Measurements from ENCODE around the gene TBC1D9B. TPM values are rescaled to one million over a fixed set of nuclear protein-coding genes. Genes with fewer than 3 reads are reported as not detected.

TBC1D9B gene
- total and polyA plus RNA-seq, 4 experiments from 2014 or later, result 9.3 to 85.0 (median 61.1) TPM

DNA sequence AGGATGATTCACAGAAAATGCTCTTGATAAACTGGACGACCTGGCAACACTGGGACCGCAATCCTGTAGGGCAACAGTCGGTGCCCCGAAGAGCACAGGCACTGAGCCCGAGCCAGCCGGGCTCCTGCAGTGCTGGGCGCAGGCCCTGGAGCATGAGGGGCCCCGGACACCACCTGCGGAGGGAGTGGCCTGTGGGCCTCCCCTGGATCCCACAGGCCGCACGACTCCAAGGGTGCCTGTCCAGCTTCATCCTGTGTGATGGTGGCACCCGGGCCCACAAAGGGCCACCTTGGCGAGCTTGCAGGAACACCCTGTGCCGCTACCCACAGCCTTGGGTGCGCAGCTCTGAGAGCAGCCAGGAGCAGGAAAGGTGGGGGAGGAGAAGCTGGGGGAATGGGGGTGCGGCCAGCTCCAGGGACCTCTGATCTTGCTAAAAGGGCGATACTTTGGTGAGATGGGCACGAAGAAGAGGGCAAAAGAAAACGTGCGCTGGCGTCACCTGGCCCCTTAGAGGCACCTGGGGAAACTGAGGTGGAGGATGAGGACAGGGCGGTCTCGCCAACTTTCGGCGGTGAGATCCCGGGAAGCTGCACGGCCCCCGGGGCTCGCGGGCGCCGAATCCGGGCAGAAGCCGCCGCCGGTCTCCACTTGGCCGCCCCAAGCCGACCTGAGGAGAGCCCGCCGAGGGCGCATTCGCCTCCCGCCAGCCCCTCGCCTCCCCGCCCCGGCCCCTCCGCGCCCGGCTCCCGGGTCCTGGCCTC, 722 bp downstream of the TBC1D9B start:
- Histone ChIP-seq H3K27ac (ENCODE audit: low read depth, low read length) (peak overlapping the region; percentile 54), H3K36me3 (ENCODE audit: insufficient read depth, low read length) (peaks cover 4% of the 10 kb centered on the region), H3K4me3 (ENCODE audit: low read length in 2 of 2) (peak overlapping the region in 1 of 2 donors; percentile 57), H3K9me3 (ENCODE audit: control insufficient read depth in 1 of 2, low read length in 2 of 2) (no peaks in the 10 kb centered on the region), H3K27me3 (ENCODE audit: insufficient read depth, low read length) (no peaks in the 10 kb centered on the region), H3K4me1 (ENCODE audit: insufficient read depth, low read length) (peaks cover 23% of the 10 kb centered on the region)
- Mint-ChIP-seq H3K36me3 (peaks cover 5 to 25% of the 10 kb centered on the region in 2 donors), H3K9me3 (no peaks in the 10 kb centered on the region), H3K4me1 (peaks cover 7 to 38% (median 16%) of the 10 kb centered on the region in 4 donors), H3K27ac (peak overlapping the region; percentile 64 to 89 (median 84)), H3K4me3 (peak overlapping the region; percentile 81 to 92 (median 88)), H3K27me3 (no peaks in the 10 kb centered on the region)
- intact Hi-C loops (cut with micrococcal nuclease), result loop anchor here (1.0 to 5.0 kb wide), 5 partner anchors 101 to 230 kb away; partner anchors contain the start of genes MGAT4B and RNF130
- DNase-seq, result peak; percentile 15 to 39 (median 24)
- POLR2A ChIA-PET (ENCODE audit: partially characterized antibody), result interaction anchor here (0.7 to 2.1 kb wide), 7 partner anchors 87 to 283 kb away, joined by 3 to 7 read pairs (median 4); partner anchors contain the start of genes HNRNPH1, LTC4S, MGAT4B and SQSTM1
- CTCF ChIA-PET (ENCODE audit: partially characterized antibody), result interaction anchor here (0.6 to 5.8 kb wide), 3 partner anchors 105 to 603 kb away, joined by 3 to 57 read pairs (median 33); no protein-coding TSS in a partner anchor

DNA sequence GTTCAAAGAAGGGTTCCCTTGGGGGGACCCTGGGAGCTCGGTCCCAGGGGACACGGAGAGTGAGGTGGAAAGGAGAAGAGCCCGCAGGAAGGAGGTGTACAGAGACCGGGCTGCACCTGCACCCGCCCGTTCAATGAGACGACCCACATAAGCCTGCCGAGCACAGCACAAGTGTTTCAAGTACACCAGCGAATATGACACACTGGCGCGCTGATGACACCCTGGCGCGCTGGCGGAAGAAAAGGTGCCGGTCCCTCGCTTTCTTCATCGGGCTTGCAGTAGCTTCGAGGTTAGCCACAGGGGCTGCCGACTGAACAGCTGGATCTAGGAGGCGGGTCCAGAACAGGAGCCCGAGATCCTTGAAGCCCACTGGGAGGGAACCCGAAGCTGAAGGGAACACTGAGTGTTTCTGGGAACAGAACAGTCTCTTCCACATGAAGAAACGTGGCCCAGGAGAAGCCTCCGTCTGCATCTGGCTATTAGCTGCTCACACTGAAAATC, 1.4 kb downstream of the TBC1D9B start:
- Mint-ChIP-seq H3K4me1 (peaks cover 7 to 38% (median 16%) of the 10 kb centered on the region in 4 donors), H3K27me3 (no peaks in the 10 kb centered on the region), H3K4me3 (peak overlapping the region; percentile 82 to 92 (median 88)), H3K36me3 (peaks cover 5 to 25% of the 10 kb centered on the region in 2 donors), H3K9me3 (no peaks in the 10 kb centered on the region), H3K27ac (peak overlapping the region in 6 of 7 donors; percentile 61 to 84 (median 79))
- Histone ChIP-seq H3K27ac (ENCODE audit: low read depth, low read length) (no peak overlapping the region), H3K4me3 (ENCODE audit: low read length in 2 of 2) (peak overlapping the region in 1 of 2 donors; percentile 57), H3K4me1 (ENCODE audit: insufficient read depth, low read length) (peaks cover 23% of the 10 kb centered on the region), H3K27me3 (ENCODE audit: insufficient read depth, low read length) (no peaks in the 10 kb centered on the region), H3K36me3 (ENCODE audit: insufficient read depth, low read length) (peaks cover 4% of the 10 kb centered on the region), H3K9me3 (ENCODE audit: control insufficient read depth in 1 of 2, low read length in 2 of 2) (no peaks in the 10 kb centered on the region)
- DNase-seq, result no peak
- POLR2A ChIA-PET (ENCODE audit: partially characterized antibody), result interaction anchor here (0.7 to 2.1 kb wide), 6 partner anchors 86 to 283 kb away, joined by 3 to 7 read pairs (median 5); partner anchors contain the start of genes HNRNPH1, LTC4S, MGAT4B and SQSTM1
- CTCF ChIA-PET (ENCODE audit: partially characterized antibody), result interaction anchor here (0.6 to 5.8 kb wide), 3 partner anchors 104 to 603 kb away, joined by 3 to 57 read pairs (median 33); no protein-coding TSS in a partner anchor
- intact Hi-C loops (cut with micrococcal nuclease), result loop anchor here (5.0 kb wide), 3 partner anchors 166 to 229 kb away; partner anchors contain the start of gene RNF130

DNA sequence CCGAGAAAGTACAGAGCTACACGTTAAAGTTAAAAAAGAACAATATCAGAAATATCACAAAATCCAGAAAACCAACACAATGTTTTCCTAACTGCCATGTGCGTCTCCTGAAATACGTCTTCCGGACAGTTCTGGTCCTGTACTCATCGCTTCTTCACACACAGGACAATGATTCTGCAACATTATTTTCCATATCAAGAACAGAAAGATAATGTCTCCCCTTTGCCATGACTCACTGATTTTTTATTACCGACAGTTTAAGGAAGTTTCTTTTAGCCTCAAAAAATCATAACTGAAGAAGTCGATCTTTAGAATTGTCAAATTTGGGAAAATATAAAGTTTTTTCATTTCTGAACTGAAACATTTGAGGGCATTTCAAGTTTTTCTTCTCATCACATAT, 2.5 kb downstream of the TBC1D9B start:
- no peak overlapping the region for H3K27ac ChIP-seq (ENCODE audit: low read depth, low read length)

DNA sequence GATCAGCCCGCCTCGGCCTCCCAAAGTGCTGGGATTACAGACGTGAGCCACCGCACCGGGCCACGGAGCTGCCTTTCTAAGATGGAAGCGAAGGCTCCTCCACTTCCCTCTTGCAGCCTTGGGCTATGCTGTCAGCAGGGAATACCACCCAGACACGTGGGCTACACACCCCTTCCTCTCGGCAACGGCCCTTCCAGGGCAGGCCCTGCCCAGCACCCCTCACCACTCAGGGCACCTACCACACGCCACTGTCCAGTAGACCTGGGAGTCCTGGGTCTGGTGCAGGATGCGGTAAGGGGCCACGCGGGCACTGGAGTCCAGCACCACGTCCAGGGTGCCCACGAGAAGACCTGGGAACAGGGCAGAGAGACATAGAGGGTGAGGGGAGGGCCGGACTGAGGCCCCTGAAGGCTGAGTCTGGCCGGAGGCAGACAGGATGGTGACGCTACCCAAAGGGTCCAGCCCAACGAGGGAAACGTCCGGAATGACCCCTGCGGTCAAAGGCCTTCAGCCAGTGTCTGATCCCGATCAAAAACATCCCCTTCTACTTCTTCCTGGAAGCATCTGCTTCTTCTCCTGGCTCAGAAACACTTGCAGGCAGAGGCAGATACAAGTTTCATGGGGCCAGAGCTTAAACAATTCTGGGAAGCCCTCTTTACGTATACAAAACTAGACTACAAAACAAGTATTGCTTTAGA, 3.1 kb downstream of the TBC1D9B start:
- peaks cover 4% of the 10 kb centered on the region for H3K36me3 ChIP-seq (ENCODE audit: insufficient read depth, low read length)
- CTCF ChIA-PET (ENCODE audit: partially characterized antibody), result interaction anchor here (5.8 kb wide), 1 partner anchor 103 kb away, joined by 57 read pairs; no protein-coding TSS in a partner anchor
- peak overlapping the region in 2 of 8 donors; percentile 3 to 31 for H3K4me3 Mint-ChIP-seq
- H3K27me3 Mint-ChIP-seq, result no peaks in the 10 kb centered on the region
- no peak overlapping the region for H3K4me3 ChIP-seq (ENCODE audit: low read length in 2 of 2)
- H3K27ac ChIP-seq (ENCODE audit: low read depth, low read length), result no peak overlapping the region
- POLR2A ChIA-PET (ENCODE audit: partially characterized antibody), result interaction anchor here (0.5 kb wide), 1 partner anchor 1284 kb away, joined by 4 read pairs; no protein-coding TSS in a partner anchor
- H3K4me1 ChIP-seq (ENCODE audit: insufficient read depth, low read length), result peaks cover 23% of the 10 kb centered on the region
- intact Hi-C loops (cut with micrococcal nuclease), result loop anchor here (5.0 kb wide), 3 partner anchors 168 to 227 kb away; partner anchors contain the start of gene RNF130
- peaks cover 7 to 34% (median 12%) of the 10 kb centered on the region in 4 donors for H3K4me1 Mint-ChIP-seq
- no peaks in the 10 kb centered on the region for H3K9me3 ChIP-seq (ENCODE audit: control insufficient read depth in 1 of 2, low read length in 2 of 2)
- H3K9me3 Mint-ChIP-seq, result no peaks in the 10 kb centered on the region
- no peaks in the 10 kb centered on the region for H3K27me3 ChIP-seq (ENCODE audit: insufficient read depth, low read length)
- peaks cover 5 to 35% of the 10 kb centered on the region in 2 donors for H3K36me3 Mint-ChIP-seq
- H3K27ac Mint-ChIP-seq, result peak overlapping the region in 1 of 7 donors; percentile 36
- no peak for DNase-seq

More for the DNA sequence above, 2.5 kb downstream of the TBC1D9B start:
- Histone ChIP-seq H3K9me3 (ENCODE audit: control insufficient read depth in 1 of 2, low read length in 2 of 2) (no peaks in the 10 kb centered on the region), H3K4me3 (ENCODE audit: low read length in 2 of 2) (no peak overlapping the region), H3K27me3 (ENCODE audit: insufficient read depth, low read length) (no peaks in the 10 kb centered on the region), H3K36me3 (ENCODE audit: insufficient read depth, low read length) (peaks cover 4% of the 10 kb centered on the region), H3K4me1 (ENCODE audit: insufficient read depth, low read length) (peaks cover 23% of the 10 kb centered on the region)
- intact Hi-C loops (cut with micrococcal nuclease), result loop anchor here (5.0 kb wide), 3 partner anchors 167 to 228 kb away; partner anchors contain the start of gene RNF130
- peak overlapping the region in 1 of 7 donors; percentile 36 for H3K27ac Mint-ChIP-seq
- no peaks in the 10 kb centered on the region for H3K27me3 Mint-ChIP-seq
- CTCF ChIA-PET (ENCODE audit: partially characterized antibody), result interaction anchor here (5.8 kb wide), 1 partner anchor 103 kb away, joined by 57 read pairs; no protein-coding TSS in a partner anchor
- DNase-seq, result no peak
- no peaks in the 10 kb centered on the region for H3K9me3 Mint-ChIP-seq
- peak overlapping the region in 2 of 8 donors; percentile 3 to 31 for H3K4me3 Mint-ChIP-seq
- H3K4me1 Mint-ChIP-seq, result peaks cover 7 to 38% (median 16%) of the 10 kb centered on the region in 4 donors
- peaks cover 5 to 29% of the 10 kb centered on the region in 2 donors for H3K36me3 Mint-ChIP-seq
- POLR2A ChIA-PET (ENCODE audit: partially characterized antibody), result interaction anchor here (2.1 kb wide), 1 partner anchor 85 kb away, joined by 6 read pairs; the partner anchor contains the start of gene SQSTM1

DNA sequence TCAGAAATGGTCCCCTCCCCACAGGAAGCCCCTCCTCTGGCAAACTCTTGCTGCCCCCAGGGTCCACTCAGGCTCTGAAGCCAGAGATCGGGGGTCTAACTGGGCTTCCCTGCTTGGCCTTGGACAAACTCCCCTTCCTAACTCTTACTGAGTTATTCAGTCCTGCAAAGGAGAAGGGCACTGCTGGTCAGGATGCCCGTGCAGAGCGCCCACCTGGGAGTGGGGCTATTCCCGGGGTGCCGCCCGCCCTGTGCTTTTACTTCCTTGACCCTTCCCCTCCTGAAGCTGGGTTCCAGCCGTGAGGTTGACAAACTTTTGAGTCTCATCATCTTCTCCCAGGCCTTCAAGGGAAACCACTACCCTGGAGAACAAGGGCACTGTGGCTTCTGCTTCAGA, 4.9 kb downstream of the TBC1D9B start:
- H3K27ac ChIP-seq (ENCODE audit: low read depth, low read length), result no peak overlapping the region
- H3K36me3 ChIP-seq (ENCODE audit: insufficient read depth, low read length), result peaks cover 12% of the 10 kb centered on the region
- no peak overlapping the region for H3K4me3 ChIP-seq (ENCODE audit: low read length in 2 of 2)
- Mint-ChIP-seq H3K27me3 (no peaks in the 10 kb centered on the region), H3K4me3 (no peak overlapping the region), H3K27ac (no peak overlapping the region), H3K36me3 (peaks cover 15 to 45% of the 10 kb centered on the region in 2 donors), H3K9me3 (no peaks in the 10 kb centered on the region), H3K4me1 (peaks cover 7 to 26% (median 10%) of the 10 kb centered on the region in 4 donors)
- ChIA-PET POLR2A (ENCODE audit: partially characterized antibody) (interaction anchor here (0.7 kb wide), 1 partner anchor 96 kb away, joined by 4 read pairs; the partner anchor contains the start of gene MGAT4B), CTCF (ENCODE audit: partially characterized antibody) (interaction anchor here (2.4 kb wide), 1 partner anchor 101 kb away, joined by 7 read pairs; no protein-coding TSS in a partner anchor)
- intact Hi-C loops (cut with micrococcal nuclease), result no loop called here
- no peak for DNase-seq
- H3K27me3 ChIP-seq (ENCODE audit: insufficient read depth, low read length), result no peaks in the 10 kb centered on the region
- no peaks in the 10 kb centered on the region for H3K9me3 ChIP-seq (ENCODE audit: control insufficient read depth in 1 of 2, low read length in 2 of 2)
- H3K4me1 ChIP-seq (ENCODE audit: insufficient read depth, low read length), result peaks cover 15% of the 10 kb centered on the region

DNA sequence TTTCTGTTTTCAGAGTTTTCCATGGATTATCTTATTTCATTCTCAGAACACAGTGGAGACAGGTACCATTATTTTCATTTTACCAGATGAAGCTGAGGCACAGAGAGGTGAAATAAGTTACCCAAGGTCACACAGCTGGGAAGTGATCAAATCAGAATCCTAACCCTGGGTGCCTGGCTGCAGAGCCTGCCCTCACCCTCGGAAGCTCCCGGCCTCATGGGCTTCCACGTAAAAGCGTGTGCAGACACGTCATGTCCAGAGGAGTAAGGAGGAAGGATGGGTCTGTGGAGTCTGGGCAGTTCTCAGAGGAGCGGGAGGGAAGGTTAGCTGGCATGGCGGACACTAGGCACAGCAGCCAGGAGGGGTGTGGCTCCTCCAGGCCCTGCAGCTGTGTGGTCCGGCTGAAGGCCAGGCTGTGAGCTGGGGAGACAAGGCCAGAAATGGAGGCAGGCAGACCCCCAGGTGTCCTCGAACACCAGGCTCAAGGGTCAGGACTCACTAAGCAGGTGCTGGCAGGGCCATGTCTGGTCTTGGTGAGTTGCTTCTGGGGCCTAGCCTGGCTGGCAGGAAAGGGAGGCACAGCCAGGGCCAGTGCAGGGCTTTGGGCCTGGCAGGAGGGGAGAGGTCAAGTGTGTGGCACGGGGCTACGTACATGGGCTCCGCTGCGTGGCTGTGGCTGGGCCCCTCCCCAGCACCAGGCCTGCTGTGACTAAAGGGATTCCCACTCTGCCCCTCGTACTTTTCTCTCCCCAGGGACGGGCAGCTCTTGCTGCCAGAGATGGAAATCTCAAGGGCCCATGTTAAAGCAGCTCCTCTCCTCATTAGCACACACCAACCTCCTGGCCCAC, 5.6 kb downstream of the TBC1D9B start:
- peaks cover 15% of the 10 kb centered on the region for H3K4me1 ChIP-seq (ENCODE audit: insufficient read depth, low read length)
- H3K4me3 Mint-ChIP-seq, result peak overlapping the region in 1 of 8 donors; percentile 54
- peaks cover 7 to 26% (median 10%) of the 10 kb centered on the region in 4 donors for H3K4me1 Mint-ChIP-seq
- H3K27ac ChIP-seq (ENCODE audit: low read depth, low read length), result no peak overlapping the region
- H3K36me3 ChIP-seq (ENCODE audit: insufficient read depth, low read length), result peaks cover 16% of the 10 kb centered on the region
- ChIA-PET CTCF (ENCODE audit: partially characterized antibody) (interaction anchor here (2.4 kb wide), 1 partner anchor 100 kb away, joined by 7 read pairs; no protein-coding TSS in a partner anchor), POLR2A (ENCODE audit: partially characterized antibody) (interaction anchor here (0.6 kb wide), 1 partner anchor 224 kb away, joined by 3 read pairs; no protein-coding TSS in a partner anchor)
- no peaks in the 10 kb centered on the region for H3K9me3 Mint-ChIP-seq
- H3K9me3 ChIP-seq (ENCODE audit: control insufficient read depth in 1 of 2, low read length in 2 of 2), result no peaks in the 10 kb centered on the region
- no peaks in the 10 kb centered on the region for H3K27me3 Mint-ChIP-seq
- no peak for DNase-seq
- H3K4me3 ChIP-seq (ENCODE audit: low read length in 2 of 2), result no peak overlapping the region
- no peaks in the 10 kb centered on the region for H3K27me3 ChIP-seq (ENCODE audit: insufficient read depth, low read length)
- H3K27ac Mint-ChIP-seq, result no peak overlapping the region
- H3K36me3 Mint-ChIP-seq, result peaks cover 19 to 49% of the 10 kb centered on the region in 2 donors
- intact Hi-C loops (cut with micrococcal nuclease), result no loop called here

All from CD4-positive, alpha-beta memory T cell (primary cell).